Brain pericyte (primary cell): ENCODE data around the gene MTFR1L.

Experiments
- DNase-seq: peaks from one replicate; pipeline ENCODE4 v3.0.0-alpha.2; 2012; ENCODE audit warnings: low read depth, low spot score

Gene MTFR1L

GRCh38 chr1:25790472-25790871 lies 29.3 kb upstream of the MTFR1L start:
- no peak for DNase-seq

DNA sequence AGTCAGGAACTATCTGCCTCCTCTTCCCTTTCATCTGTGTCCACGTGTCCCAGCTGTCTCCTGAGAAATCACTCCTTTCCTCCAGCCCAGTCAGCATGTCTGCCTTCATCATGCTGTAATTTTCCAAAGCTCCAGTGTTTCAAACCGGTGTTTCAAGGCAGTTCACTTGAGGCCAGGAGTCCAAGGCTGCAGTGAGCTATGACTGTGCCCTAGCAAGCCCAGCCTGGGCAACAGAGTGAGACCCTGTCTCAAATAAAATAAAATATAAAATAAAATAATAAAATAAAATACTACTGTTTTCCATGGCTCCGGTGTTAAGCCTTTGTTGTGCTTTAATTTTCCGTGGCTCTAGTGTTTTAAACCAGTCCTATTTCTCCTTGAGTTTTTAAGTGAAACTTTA lies 27.6 kb upstream of the MTFR1L start:
- DNase-seq, result no peak

DNA sequence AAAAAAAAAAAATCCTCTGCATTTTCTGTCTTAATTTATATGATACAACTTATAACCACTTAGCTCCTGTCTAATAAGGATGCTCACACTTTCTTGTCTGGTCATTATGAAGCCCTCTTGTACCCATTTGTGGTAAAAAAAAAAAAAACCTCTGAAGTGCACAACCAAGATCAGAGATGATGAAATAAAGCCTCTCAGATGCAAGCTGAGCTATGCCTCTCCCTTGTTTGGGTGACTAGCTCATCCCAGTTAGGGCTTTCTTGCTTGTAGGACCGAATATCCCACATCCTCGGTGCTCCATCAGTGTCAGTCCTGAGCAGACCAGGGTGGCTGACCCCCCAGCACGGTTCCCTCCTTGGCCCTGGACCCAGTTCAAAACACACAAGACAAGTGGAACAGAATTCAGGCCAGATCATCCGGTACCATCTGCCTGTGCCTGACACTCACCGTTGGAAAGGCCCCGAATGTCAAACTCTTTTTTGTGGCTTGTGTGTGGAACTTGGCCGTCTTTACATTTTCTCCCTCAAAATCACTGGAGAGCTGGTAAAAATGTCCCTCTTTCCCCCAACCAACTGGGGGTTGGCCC lies 26.1 kb upstream of the MTFR1L start:
- DNase-seq, result no peak

GRCh38 chr1:25794325-25794724 lies 25.4 kb upstream of the MTFR1L start:
- DNase-seq, result no peak

DNA sequence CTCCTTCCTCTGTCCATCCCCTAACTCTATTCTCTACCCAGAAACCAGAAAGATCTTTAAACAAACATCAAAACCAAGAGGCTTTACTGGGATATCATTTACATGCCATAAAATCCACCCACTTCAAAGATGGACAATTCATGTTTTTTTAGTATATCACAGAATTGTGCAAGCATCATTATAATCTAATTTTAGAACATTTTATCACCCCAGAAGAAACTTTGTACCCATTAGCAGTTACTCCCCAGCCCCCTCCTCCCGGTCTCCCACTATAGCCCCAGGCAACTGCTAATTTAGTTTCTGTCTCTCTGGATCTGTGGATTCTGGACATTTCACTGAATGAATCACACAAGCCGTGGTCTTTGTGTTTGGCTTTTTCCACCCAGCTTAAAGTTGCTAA lies 24.5 kb upstream of the MTFR1L start:
- DNase-seq, result no peak

DNA sequence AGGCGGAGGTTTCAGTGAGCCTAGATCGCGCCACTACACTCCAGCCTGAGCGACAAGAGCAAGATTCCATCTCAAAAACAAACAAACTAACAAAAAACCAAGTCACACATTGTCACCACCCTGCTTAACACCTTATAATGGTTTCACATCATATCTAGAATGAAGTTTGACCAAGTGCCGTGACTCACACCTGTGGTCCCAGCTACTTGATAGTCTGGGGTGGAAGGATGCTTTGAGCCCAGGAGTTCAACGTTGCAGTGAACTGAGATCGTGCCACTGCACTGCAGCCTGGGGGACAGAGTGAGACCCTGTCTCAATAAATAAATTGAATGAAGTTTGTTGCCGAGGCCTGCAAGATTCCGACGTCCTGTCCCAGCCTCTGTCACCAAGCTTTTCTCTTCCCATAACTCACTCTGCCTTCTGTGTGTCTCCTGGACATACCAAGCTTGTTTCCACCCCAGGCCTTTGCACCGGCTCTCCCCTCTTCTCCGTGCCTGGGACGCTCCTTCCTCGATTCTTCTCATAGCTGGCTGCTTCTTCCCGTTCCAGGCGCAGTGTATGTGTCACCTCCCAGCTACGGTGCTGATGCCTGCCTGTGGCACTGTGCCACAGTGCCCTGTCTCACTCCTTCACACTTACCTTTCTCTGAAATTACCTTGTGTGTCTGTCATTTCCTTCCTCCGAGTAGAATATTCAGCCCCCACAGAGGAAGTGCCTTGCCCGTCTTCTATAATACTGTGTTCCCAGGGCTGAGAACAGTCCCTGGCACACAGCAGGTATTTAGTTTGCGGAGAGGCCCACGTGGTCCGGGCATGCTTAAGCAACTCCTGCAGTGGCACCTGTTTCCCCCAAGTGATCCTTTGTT lies 23.6 kb upstream of the MTFR1L start:
- DNase-seq, result no peak

DNA sequence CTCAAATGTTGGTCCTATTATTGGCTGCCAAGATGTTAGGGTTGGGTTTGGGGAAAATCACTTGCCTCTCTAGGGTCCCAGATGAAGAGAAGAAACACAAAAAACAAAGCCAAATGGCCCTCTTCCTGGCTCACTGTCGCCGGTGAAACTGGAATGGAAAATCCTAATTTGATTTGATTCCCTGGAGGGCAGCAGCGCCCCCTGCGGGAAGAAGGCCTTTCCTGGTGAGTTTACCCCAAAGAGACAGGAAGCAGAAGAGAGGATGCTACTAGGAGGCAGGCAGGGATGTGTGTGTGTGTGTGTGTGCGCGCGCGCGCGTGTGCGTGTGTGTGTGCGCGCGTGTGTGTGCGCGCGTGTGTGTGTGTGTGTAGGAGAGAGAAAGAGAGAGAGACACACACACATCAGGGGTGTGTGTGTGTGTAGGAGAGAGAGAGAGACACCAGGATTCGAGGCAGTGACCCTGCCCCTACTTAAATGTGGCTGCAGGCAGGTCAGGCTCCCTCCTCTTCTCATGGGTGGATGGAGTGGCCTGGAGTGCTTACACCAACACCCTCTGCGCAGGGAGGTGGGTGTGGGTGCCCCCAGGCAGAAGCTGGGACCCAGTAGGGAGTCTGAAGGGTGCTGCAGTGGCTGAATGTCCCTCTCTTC lies 22.8 kb upstream of the MTFR1L start:
- no peak for DNase-seq

DNA sequence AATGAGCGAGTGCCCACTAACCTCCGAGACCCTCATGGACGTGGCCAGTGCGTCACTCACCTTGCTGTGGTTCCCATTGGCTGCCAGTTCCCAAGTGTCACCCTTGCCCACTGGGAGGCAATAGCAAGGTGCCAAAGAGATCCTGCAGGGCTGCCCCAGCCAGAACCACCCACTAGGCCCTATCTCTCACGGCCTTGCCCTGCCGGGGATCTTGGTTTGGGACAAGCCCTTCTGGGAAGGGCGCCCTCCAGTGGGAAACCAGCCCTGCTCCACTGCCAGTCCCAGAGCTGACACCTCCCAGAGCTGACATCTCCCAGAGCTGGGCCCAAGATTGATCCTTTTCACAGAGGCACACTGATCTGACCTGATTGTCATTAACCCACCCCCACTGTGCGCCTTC lies 21.8 kb upstream of the MTFR1L start:
- no peak for DNase-seq

DNA sequence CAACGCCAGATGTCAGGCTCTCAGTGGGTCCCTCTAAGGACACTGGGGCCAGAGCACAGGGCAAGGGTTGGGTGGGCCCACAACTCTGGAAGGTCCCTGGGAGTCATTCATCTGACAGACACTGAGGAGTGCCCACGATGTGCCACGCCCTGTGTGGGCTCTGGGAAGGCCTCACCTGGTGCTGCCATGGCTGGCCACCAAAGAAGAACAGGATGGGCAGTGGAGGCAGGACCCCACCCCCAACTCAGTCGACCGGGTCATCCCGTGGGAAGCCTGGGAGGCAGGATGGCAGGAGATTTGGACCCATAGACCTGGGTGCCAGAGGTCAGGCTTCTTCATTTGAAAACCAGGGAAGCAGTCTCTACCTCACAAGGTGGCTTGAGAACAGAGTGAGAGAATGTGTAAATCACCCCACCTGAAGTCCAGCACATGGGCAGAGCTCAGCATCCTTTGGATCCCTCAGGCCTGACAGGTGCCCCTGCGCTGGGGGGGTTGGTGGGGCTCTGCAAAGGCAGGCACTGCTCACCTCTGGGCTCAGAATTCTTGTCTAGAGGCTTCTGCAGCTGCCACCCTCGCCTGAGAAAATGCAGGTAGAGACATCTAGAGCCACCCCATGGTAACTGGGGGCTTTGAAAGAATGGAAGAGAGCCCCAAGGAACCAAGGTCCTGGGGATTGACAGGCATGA lies 20.9 kb upstream of the MTFR1L start:
- no peak for DNase-seq

DNA sequence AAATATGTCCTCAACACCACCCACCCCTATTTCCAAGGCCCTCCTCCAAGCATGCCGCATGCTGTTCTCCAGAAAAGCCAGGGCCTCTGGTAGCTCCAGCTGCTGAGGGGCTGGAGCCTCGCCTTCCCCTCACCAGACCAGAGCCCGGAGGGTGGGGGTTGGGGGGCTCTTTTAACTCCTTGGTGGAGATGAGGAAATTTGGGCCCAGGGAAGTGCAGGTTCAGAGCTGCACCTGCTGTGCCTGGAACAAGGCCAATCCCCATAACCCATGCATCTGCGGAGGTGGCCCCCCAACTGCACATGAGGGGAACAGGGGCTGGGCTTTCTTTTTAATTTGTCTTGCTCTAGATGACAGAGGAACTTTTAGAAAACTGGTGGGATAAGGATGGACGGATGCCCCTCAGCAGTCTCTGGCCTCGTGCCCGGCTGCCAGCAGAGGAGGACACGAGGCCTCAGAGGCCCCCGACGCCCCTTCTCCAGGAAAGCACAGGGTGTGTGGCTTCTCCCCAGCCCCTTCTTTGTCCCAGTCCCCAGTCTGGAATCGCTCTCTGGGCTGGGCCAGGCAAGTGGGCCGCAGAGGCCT lies 20.3 kb upstream of the MTFR1L start:
- DNase-seq, result no peak

DNA sequence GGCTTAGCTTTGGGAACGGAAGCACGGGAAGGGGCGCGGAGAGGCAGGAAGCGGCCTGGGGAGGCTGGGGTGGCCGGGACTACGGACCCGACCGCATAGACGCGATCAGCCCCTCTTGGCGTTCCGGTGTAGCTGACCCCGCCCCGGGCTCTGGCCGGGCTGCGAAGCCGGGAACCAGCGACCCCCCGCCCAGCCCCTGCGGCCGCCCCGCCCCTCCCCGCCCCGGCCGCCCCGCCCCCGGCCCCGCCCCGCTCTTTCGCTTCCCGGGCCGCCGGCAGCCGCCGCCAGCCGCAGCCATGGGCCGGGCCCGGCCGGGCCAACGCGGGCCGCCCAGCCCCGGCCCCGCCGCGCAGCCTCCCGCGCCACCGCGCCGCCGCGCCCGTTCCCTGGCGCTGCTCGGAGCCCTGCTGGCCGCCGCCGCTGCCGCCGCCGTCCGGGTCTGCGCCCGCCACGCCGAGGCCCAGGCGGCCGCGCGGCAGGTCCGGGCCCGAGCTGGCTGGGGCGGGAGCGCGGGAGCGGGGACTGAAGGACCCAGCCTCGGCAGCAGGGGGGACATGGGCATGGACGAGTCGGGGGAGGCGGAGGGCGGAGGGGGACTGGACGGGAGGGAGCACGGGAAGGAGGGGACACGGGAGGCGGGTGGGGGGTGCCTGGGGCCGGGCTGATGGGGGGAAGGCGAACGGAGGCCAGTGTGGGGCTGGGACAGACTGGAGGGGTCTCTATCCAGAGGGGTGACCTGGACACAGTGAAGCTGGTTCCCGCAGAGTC lies 19.6 kb upstream of the MTFR1L start, which contains the start of gene SELENON:
Gene SELENON, plus strand, starts transcription at position 259 of the 768 bp plus-strand sequence. Its CDS starts 38 bp downstream, at position 297.
- no peak for DNase-seq

GRCh38 chr1:25800703-25801377 lies 18.9 kb upstream of the MTFR1L start:
- DNase-seq, result no peak

- no peak for DNase-seq
These were observed 16.8 kb upstream of the MTFR1L start for GRCh38 chr1:25802915-25803314.

DNA sequence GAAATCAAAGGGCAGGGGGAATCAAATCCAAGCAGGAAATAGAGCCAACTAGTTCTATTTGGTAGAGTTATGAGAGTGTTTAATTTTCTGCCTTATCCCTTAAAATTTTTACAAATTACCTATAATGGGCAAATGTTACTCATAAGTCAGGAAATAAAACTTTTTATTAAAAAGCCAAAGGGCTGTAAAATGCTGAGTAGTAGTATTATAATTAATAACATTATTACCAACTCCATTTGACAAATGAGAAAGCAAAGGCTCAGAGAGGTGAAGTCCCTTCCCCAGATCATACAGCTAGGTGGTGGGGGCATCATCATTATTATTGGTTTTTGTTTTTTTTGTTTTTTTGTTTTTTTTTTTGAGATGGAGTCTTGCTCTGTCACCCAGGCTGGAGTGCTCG lies 16.4 kb upstream of the MTFR1L start:
- no peak for DNase-seq

- no peak for DNase-seq
These were observed 15.3 kb upstream of the MTFR1L start for GRCh38 chr1:25804244-25804963.

DNA sequence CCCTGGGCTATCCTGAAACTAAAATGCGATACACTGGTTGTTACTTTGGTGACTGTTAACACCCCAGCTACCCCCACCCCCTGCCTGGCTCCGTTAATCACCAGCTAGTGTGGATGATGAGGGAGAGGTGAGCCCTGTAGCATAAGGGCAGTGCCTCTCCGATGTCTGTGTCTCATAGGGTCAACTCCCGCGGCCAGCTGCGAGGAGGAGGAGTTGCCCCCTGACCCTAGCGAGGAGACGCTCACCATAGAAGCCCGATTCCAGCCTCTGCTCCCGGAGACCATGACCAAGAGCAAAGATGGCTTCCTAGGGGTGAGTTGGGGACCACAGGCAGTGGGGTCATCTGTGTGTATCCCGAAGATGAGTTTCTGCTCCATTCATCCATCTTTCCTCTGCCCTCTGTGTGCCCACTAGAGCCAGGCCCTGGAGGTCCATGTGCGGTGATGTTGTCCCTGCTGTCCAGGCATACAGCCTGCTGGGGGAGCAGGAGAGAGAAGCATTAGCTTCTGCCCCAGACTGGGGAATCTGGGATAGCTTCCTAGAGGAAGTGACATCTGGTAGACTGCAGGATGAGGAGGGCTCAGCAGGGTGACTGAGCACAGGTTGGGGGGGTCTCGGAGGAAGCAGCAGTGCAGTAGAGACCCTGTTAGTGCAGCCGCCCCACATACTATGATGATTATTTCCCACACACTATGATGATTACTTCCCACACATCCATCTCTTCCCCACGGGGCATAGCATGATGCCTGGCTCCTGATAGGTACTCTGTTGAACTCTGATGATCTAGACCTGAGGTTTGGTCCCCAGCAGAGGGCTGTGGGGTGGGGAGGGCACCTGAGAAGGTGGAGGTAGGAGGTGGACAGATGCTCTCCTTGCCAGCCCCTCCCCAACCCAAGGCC lies 14.5 kb upstream of the MTFR1L start:
- DNase-seq, result no peak

GRCh38 chr1:25805863-25806225 lies 13.9 kb upstream of the MTFR1L start:
- DNase-seq, result no peak

- DNase-seq, result no peak
These were observed 13.3 kb upstream of the MTFR1L start for GRCh38 chr1:25806418-25806817.
